ENCODE results near the gene TRPM4. TPM values are rescaled to one million over a fixed set of nuclear protein-coding genes. Genes with fewer than 3 reads are reported as not detected.
A peak's percentile ranks its signal among the peaks of the same experiment; 100 is the strongest.

The TRPM4 gene
- total and polyA plus RNA-seq, 11 donors: 16.8 to 45.3 (median 25.8) TPM

DNA sequence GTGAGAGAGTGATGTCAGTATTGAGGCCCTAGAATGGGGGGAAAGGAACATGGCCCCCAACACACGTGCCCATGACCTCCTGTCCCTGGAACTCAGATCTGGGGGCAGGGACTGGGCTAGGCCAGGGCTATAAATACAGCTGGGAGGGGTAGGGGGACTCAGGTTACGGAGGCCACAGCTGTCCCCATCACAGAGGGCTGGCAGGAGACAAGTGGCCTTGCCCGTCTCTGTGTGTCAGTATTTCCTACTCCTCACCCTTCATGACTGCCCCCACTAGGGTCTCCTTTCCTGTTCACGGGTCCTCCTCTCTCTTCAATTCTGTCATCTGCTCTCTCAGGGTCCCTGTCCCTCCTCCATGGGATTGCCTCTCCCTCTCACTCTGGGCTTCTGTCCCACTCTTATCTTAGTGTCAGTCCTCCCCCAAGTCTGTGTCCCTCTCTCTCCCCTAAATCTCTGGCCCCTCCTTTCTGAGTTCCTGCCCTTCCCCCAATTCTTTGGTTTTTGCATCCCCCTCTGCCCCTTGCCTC lies 1.7 kb upstream of the TRPM4 start:
- intact Hi-C loops (cut with DNase I): loop anchor here in 2 of 10 donors (5.0 to 10.0 kb wide), 3 partner anchors 41 to 281 kb away; partner anchors contain the start of genes PPP1R15A (in 1 of the 2) and SNRNP70 (in 1 of the 2)
- peak in 1 of 2 donors; percentile 72 for TF ChIP-seq POLR2A (IDR thresholded peaks at IDR 0.05)
- TF ChIP-seq, protein P1, sequence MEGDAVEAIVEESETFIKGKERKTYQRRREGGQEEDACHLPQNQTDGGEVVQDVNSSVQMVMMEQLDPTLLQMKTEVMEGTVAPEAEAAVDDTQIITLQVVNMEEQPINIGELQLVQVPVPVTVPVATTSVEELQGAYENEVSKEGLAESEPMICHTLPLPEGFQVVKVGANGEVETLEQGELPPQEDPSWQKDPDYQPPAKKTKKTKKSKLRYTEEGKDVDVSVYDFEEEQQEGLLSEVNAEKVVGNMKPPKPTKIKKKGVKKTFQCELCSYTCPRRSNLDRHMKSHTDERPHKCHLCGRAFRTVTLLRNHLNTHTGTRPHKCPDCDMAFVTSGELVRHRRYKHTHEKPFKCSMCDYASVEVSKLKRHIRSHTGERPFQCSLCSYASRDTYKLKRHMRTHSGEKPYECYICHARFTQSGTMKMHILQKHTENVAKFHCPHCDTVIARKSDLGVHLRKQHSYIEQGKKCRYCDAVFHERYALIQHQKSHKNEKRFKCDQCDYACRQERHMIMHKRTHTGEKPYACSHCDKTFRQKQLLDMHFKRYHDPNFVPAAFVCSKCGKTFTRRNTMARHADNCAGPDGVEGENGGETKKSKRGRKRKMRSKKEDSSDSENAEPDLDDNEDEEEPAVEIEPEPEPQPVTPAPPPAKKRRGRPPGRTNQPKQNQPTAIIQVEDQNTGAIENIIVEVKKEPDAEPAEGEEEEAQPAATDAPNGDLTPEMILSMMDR (IDR thresholded peaks at IDR 0.05): no peak
- ATAC-seq: peak; percentile 62 to 76 (median 69)
- 33 to 37% (median 34%) methylated on average over 4 of the region's 4 CpGs for WGBS, 4 donors
- Histone ChIP-seq H3K36me3 (peaks cover 0 to 6% (median 0%) of the 10 kb centered on the region in 9 donors), H3K27me3 (peaks cover 0 to 3% (median 0%) of the 10 kb centered on the region in 9 donors), H3K4me3 (peak overlapping the region in 11 of 12 donors; percentile 40 to 92 (median 70)), H3K9me3 (no peaks in the 10 kb centered on the region), H3K4me1 (peaks cover 0 to 48% (median 23%) of the 10 kb centered on the region in 12 donors), H3K27ac (peak overlapping the region; percentile 82 to 100 (median 95))
- DNase-seq: peak; percentile 56 to 82 (median 78)

DNA sequence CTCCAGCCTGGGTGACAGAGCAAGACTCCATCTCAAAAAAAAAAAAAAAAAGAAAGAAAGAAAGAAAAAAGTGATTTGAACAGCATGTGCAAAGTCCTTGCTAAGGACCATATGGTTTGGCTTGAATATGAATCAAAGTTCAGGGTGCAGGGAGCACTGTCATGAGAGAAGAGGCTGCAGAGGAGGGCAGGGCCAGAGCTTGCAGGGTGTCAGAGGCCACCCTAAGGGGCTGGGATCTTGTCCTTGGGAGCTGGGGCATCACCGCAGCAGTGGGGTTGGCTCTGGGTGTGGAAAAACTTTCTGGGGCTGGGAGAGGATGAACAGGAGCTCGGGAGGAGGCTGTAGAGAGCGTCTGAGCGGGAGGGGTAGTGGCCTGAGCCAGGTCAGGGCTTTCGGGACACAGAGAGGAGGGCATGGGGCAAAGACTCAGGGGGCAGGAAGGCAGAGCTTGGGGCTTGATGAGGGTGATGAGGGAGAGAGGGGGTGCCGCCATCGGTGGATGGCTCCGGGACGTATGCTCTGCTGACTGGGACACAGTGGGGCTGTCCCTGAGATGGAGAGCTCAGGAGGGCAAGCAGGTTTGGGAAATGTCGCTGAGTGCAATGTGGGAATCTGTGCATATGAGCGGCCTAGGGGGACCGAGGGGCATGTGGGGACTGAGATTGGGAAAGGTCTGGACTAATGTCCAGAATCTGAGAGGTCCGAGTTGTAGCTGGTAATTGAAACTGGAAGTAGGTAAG lies 3.0 kb downstream of the TRPM4 start:
- DNase-seq (peak in 1 of 5 donors; percentile 14), ATAC-seq (no peak)
- Histone ChIP-seq H3K4me1 (peaks cover 1 to 53% (median 27%) of the 10 kb centered on the region in 12 donors), H3K9me3 (no peaks in the 10 kb centered on the region), H3K27me3 (no peaks in the 10 kb centered on the region), H3K4me3 (no peak overlapping the region), H3K36me3 (peaks cover 0 to 17% (median 0%) of the 10 kb centered on the region in 9 donors), H3K27ac (peak overlapping the region in 4 of 12 donors; percentile 97 to 99 (median 98))
- TF ChIP-seq, protein P1 (IDR thresholded peaks at IDR 0.05): no peak
- no peak for TF ChIP-seq POLR2A (IDR thresholded peaks at IDR 0.05)
- intact Hi-C loops (cut with DNase I): loop anchor here in 3 of 10 donors (5.0 kb wide), 1 partner anchor 37 kb away; no protein-coding TSS in a partner anchor
- WGBS, 4 donors: 86 to 88% (median 87%) methylated on average over 13 of the region's 13 CpGs

DNA sequence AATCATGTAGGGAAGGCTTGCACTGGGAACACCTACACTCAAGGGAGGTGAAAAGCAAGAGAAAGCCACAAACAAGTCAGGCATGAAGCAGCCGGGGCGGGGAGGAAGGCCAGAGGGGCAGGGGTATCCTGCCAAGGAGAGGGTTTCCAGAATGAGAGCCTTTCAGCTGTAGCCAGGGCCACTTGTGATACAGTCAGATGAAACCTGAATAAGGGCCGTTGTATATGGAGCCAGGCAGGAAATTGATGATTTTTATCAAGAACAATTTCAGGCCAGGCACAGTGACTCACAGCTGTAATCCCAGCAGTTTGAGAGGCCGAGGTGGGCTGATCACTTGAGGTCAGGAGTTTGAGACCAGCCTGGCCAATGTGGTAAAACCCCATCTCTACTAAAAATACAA lies 4.4 kb downstream of the TRPM4 start:
- Histone ChIP-seq H3K4me3 (no peak overlapping the region), H3K27me3 (no peaks in the 10 kb centered on the region), H3K27ac (peak overlapping the region in 4 of 12 donors; percentile 17 to 43 (median 30)), H3K36me3 (peaks cover 0 to 17% (median 0%) of the 10 kb centered on the region in 9 donors), H3K4me1 (peaks cover 5 to 59% (median 32%) of the 10 kb centered on the region in 12 donors), H3K9me3 (no peaks in the 10 kb centered on the region)
- WGBS, 4 donors: 43 to 61% (median 55%) methylated on average over 4 of the region's 4 CpGs
- TF ChIP-seq, protein P1 (IDR thresholded peaks at IDR 0.05): no peak
- no peak for TF ChIP-seq POLR2A (IDR thresholded peaks at IDR 0.05)
- ATAC-seq: no peak
- intact Hi-C loops (cut with DNase I): loop anchor here in 3 of 10 donors (5.0 kb wide), 1 partner anchor 35 kb away; no protein-coding TSS in a partner anchor
- DNase-seq: no peak
